SK-N-MC (cell line): Measurements from ENCODE around the gene WDR49.

Experiments
- EZH2 ChIP-seq: fragments of 200-600 bp; sonication (generic); IDR thresholded peaks from one replicate; pipeline ENCODE4 v1.6.1; 2017; ENCODE audit warnings: antibody characterized with exemption
- POLR2AphosphoS5 ChIP-seq: IDR thresholded peaks from 2 replicates; pipeline ENCODE4 v1.6.1; 2012; ENCODE audit warnings: mild to moderate bottlenecking, low read depth, low read length, borderline replicate concordance

DNA sequence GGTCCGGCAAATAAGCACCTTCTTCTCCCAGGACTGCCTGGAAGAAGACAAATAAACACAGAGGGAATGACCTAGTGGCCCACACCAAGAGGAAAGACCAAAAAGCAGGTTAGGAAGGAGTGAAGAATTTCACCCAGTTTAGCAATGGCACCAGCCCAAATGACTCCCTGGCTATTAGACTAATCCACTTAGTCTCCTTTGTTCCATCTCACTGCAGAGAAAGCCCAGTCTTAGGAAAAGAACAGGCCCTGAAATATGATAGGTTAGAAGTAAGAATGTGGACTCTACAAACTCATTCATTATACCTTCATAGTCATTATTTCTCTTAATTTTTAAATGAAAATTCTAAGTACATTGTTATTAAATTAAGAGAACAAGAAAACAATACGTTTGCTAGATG is 203.1 kb downstream of the WDR49 start:
- no peak for TF ChIP-seq POLR2AphosphoS5
- TF ChIP-seq EZH2: no peak
